Chondrocyte (in vitro differentiated cells): ENCODE results near the gene ABTB2. TPM values are rescaled to one million over a fixed set of nuclear protein-coding genes. Genes with fewer than 3 reads are reported as not detected.

Experiments used
- DNase-seq: peaks from one replicate; pipeline ENCODE4 v3.0.0; 2021; ENCODE audit warnings: mixed read lengths, low spot score
- H3K27ac Mint-ChIP-seq: one replicate; pipeline ENCODE4 v1.8.0; 2021; ENCODE audit warnings: mild to moderate bottlenecking, moderate library complexity, mixed read lengths; ENCODE audit not compliant: unreplicated experiment
- H3K27me3 Mint-ChIP-seq: 2 replicates; pipeline ENCODE4 v1.8.0; 2021; ENCODE audit warnings: low read depth, mixed read lengths
- H3K36me3 Mint-ChIP-seq: 2 replicates; pipeline ENCODE4 v1.8.0; 2021; ENCODE audit warnings: low read depth, mixed read lengths
- H3K4me1 Mint-ChIP-seq: 2 replicates; pipeline ENCODE4 v1.8.0; 2021; ENCODE audit warnings: low read depth, mild to moderate bottlenecking, mixed read lengths
- H3K4me3 Mint-ChIP-seq: one replicate; pipeline ENCODE4 v1.8.0; 2021; ENCODE audit warnings: mild to moderate bottlenecking, moderate library complexity, mixed read lengths; ENCODE audit not compliant: unreplicated experiment
- H3K9me3 Mint-ChIP-seq: 2 replicates; pipeline ENCODE4 v1.8.0; 2021; ENCODE audit warnings: low read depth, mixed read lengths
- CTCF ChIP-seq: fragments of 200-600 bp; sonication (generic); IDR thresholded peaks from 2 replicates; pipeline ENCODE4 v1.5.0; 2021; ENCODE audit warnings: antibody characterized with exemption, mild to moderate bottlenecking, moderate library complexity
- total RNA-seq: library from RNA; stranded (reverse); gene quantifications from 3 replicates; pipeline ENCODE4 v1.2.1, GENCODE V29; 2021

ABTB2 gene
- total RNA-seq, 1 donor from 2014 or later, result 3.1 TPM

DNA sequence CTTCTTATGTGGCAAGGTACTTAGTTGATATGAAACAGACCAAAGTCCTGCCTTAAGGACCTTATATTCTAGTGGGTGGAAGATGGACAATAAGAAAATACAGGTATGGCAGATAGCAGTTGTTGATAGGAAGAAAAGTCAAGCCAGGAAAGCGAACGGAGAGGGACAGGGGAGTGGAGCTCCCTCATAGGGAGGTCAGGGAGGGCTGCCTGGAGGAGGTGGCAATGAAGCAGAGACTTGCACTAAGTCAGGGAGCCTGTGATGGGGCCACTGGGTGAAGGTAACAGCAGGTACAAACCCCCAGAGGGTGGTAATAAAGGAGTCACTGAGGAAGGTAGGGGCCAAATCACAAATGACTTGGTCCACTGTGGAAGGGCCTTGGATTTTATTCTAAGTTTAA is 65.3 kb downstream of the ABTB2 start:
- no peak for TF ChIP-seq CTCF
- Mint-ChIP-seq H3K9me3 (no peaks in the 10 kb centered on the region), H3K36me3 (peaks cover 1% of the 10 kb centered on the region), H3K4me3 (no peak overlapping the region), H3K27me3 (peaks cover 1% of the 10 kb centered on the region), H3K27ac (no peak overlapping the region), H3K4me1 (peaks cover 7% of the 10 kb centered on the region)
- no peak for DNase-seq

- no peak for TF ChIP-seq CTCF
- peaks cover 1% of the 10 kb centered on the region for H3K36me3 Mint-ChIP-seq
- no peak for DNase-seq
Measured at GRCh38 chr11:34292111-34292510, 65.7 kb downstream of the ABTB2 start.

DNA sequence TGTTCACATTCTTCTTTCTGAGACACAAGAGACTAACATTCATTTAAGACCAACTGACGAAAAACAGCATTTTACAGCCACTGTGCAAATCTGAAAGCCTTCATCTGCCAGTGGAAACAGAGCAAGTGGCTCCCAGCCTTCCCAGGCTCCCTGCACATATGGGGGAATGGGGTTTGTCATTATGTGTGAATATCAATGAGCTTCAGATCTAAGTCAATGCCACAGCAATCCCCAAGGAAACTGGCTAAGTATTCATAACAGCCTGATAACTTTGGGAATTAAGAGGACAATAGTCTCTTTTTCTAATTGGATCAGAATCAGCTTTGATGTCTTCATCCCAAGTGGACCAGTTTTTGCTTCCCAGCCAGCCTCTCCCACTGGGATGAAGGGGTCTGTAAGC is 66.9 kb downstream of the ABTB2 start:
- Mint-ChIP-seq H3K27me3 (peaks cover 1% of the 10 kb centered on the region), H3K9me3 (no peaks in the 10 kb centered on the region), H3K36me3 (peaks cover 1% of the 10 kb centered on the region), H3K4me1 (peaks cover 7% of the 10 kb centered on the region), H3K4me3 (no peak overlapping the region), H3K27ac (no peak overlapping the region)
- no peak for DNase-seq
- no peak for TF ChIP-seq CTCF

More at GRCh38 chr11:34292111-34292510, 65.7 kb downstream of the ABTB2 start:
- Mint-ChIP-seq H3K4me3 (no peak overlapping the region), H3K4me1 (peaks cover 7% of the 10 kb centered on the region), H3K27me3 (peaks cover 1% of the 10 kb centered on the region), H3K27ac (no peak overlapping the region), H3K9me3 (no peaks in the 10 kb centered on the region)

- no peak for DNase-seq
- H3K27me3 Mint-ChIP-seq, result no peaks in the 10 kb centered on the region
- no peak overlapping the region for H3K4me3 Mint-ChIP-seq
- TF ChIP-seq CTCF, result no peak
- peaks cover 7% of the 10 kb centered on the region for H3K4me1 Mint-ChIP-seq
- H3K9me3 Mint-ChIP-seq, result no peaks in the 10 kb centered on the region
- no peaks in the 10 kb centered on the region for H3K36me3 Mint-ChIP-seq
- H3K27ac Mint-ChIP-seq, result no peak overlapping the region
Measured at GRCh38 chr11:34288492-34288891, 69.3 kb downstream of the ABTB2 start.

DNA sequence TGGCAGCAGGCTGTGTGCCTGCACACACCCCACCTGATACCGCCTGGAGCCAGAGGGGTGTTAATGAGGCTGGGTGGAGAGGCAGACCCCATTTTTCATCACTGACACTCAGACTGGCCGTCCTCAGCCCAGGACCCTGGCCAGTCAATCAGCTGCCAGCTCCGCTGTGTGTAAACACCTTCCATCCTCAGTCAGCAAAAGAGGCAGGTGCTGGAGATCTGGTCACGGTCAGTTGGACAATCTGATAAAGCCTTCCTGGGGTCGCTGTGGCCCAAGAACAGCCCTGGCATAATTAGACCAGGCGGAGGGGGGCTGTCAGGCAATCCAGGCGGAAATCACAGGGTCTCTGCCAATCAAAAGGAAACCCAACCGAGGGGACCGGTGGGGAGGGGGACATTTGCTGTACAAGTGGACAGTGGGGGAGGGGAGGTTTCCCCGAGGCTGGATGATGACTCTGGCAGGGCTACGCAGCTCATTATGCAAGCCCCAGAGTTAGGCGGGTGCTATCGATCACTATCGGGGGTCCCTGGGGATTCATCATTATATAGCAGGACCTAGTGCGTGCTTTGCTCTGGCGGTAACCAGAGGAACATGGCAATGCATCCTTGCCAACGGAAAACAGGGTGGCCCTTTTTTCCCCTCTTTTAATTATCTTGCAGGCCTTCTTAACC is 72.9 kb downstream of the ABTB2 start:
- no peak for DNase-seq
- H3K4me1 Mint-ChIP-seq, result peaks cover 15% of the 10 kb centered on the region
- no peaks in the 10 kb centered on the region for H3K9me3 Mint-ChIP-seq

More for the DNA sequence above, 72.9 kb downstream of the ABTB2 start:
- Mint-ChIP-seq H3K4me3 (no peak overlapping the region), H3K36me3 (no peaks in the 10 kb centered on the region), H3K27me3 (no peaks in the 10 kb centered on the region), H3K27ac (no peak overlapping the region)
- no peak for TF ChIP-seq CTCF
